A673 (cell line): Measurements from ENCODE around the gene TNFSF10. TPM values are rescaled to one million over a fixed set of nuclear protein-coding genes. Genes with fewer than 3 reads are reported as not detected.

Experiments
- BruUV-seq: library from RNA; stranded (reverse); fragments of 400-500 nt; replicated peaks from 2 replicates; lab custom pipeline; 2021; lab: Mats Ljungman, UMichigan
- CTCF ChIA-PET: fragments of 300-600 bp; sonication (Branson Sonifier 250); formaldehyde crosslinking; loops from one replicate; lab custom pipeline; 2022; ENCODE audit warnings: antibody characterized with exemption; lab: Charles Lee
- POLR2A ChIA-PET: fragments of 300-600 bp; sonication (Branson Sonifier 250); formaldehyde crosslinking; loops from one replicate; lab custom pipeline; 2022; ENCODE audit warnings: antibody characterized with exemption; ENCODE audit not compliant: low non-redundant PET; lab: Charles Lee
- DNase-seq: peaks from one replicate; pipeline ENCODE4 v3.0.0-alpha.2; 2015; ENCODE audit warnings: low spot score
- H3K27ac ChIP-seq: fragments of 200-600 bp; sonication (generic); 2 replicates; pipeline ENCODE4 v1.5.1; 2016; ENCODE audit warnings: mixed run types, low read depth, mild to moderate bottlenecking, mixed read lengths, antibody characterized with exemption, low read length; ENCODE audit not compliant: poor library complexity, severe bottlenecking
- H3K27me3 ChIP-seq: fragments of 200-600 bp; sonication (generic); replicated peaks from 2 replicates; pipeline ENCODE4 v1.6.1; 2017; ENCODE audit warnings: mixed run types, low read depth, mild to moderate bottlenecking, mixed read lengths, antibody characterized with exemption, low read length; ENCODE audit not compliant: insufficient read depth, poor library complexity
- H3K36me3 ChIP-seq: fragments of 200-600 bp; sonication (generic); 2 replicates; pipeline ENCODE4 v1.6.1; 2016; ENCODE audit warnings: mixed run types, mild to moderate bottlenecking, mixed read lengths, antibody characterized with exemption, low read length; ENCODE audit not compliant: insufficient read depth, poor library complexity, severe bottlenecking
- H3K4me1 ChIP-seq: fragments of 200-600 bp; sonication (generic); 2 replicates; pipeline ENCODE4 v1.6.1; 2017; ENCODE audit warnings: mixed run types, mild to moderate bottlenecking, mixed read lengths, antibody characterized with exemption, low read length; ENCODE audit not compliant: insufficient read depth, poor library complexity, severe bottlenecking
- H3K4me3 ChIP-seq: fragments of 200-600 bp; sonication (generic); 2 replicates; pipeline ENCODE4 v1.5.1; 2016; ENCODE audit warnings: low read depth, mixed run types, mild to moderate bottlenecking, mixed read lengths, low read length; ENCODE audit not compliant: poor library complexity, severe bottlenecking
- H3K9me3 ChIP-seq: fragments of 200-600 bp; sonication (generic); 2 replicates; pipeline ENCODE4 v1.6.1; 2016; ENCODE audit warnings: mixed run types, low read depth, mild to moderate bottlenecking, mixed read lengths, antibody characterized with exemption, low read length; ENCODE audit not compliant: poor library complexity, severe bottlenecking
- EZH2 ChIP-seq: fragments of 200-600 bp; sonication (generic); IDR thresholded peaks from 2 replicates; pipeline ENCODE4 v1.6.1; 2017; ENCODE audit warnings: borderline replicate concordance, low read depth, mild to moderate bottlenecking, mixed read lengths, antibody characterized with exemption, low read length; ENCODE audit not compliant: poor library complexity, severe bottlenecking
- intact Hi-C: fragments of 100-400 bp; cut with micrococcal nuclease; formaldehyde crosslinking; loops from one replicate; pipeline ENCODE4 v1.10.0; 2022; ENCODE audit not compliant: unreplicated experiment
- total RNA-seq: library from RNA; stranded (reverse); gene quantifications from 2 replicates; pipeline ENCODE4 v1.2.3, GENCODE V29; 2021
- TF ChIP-seq, protein P1 (sequence below): fragments of 300-800, 200-600 bp; sonication (generic); conservative IDR thresholded peaks from 2 replicates; pipeline ENCODE4 v1.5.1; 2017; ENCODE audit warnings: low read depth, mild to moderate bottlenecking, antibody characterized with exemption, low read length, moderate library complexity, mixed read lengths

TNFSF10 gene
- total RNA-seq, 1 experiment from 2014 or later, result not detected

DNA sequence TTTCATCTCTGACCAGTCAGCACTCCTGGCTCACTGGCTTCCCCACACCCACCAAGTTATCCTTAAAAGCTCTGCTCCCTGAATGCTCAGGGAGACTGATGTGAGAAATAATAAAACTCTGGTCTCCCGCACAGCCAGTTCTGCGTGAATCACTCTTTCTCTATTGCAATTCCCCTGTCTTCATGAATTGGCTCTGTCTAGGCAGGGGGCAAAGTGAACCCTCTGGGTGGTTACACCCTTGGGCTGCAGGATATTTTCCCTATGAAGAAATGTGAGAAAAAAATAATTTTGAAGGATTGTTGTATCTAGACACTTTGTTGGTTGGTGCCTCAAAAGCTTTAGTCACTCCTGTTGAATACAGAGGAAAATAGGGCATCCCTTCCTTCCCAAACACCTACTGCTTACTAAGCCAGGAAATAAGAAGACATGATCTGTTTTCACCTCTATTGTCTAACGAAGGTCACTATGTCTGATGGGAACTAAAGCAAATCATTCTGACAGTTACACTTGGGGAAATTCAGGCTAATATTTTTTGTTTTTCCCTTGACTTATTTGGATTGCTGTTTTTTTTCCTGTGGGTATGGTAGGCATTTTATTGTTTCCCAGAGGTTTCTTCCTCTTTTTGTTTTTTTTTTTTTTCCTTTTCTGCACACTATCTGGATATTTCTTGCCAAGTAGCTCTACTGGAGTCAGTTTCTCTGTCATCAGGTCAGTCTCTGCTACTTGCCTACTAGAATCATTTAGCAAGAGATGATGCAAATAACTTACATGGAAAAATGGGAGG, 15.3 kb upstream of the TNFSF10 start:
- BruUV-seq, result no TSS peak
- Histone ChIP-seq H3K27me3 (no peaks in the 10 kb centered on the region), H3K36me3 (no peaks in the 10 kb centered on the region), H3K4me3 (no peak overlapping the region), H3K9me3 (no peaks in the 10 kb centered on the region), H3K27ac (no peak overlapping the region), H3K4me1 (no peaks in the 10 kb centered on the region)
- no peak for DNase-seq
- intact Hi-C loops, result no loop called here
- TF ChIP-seq, protein P1, sequence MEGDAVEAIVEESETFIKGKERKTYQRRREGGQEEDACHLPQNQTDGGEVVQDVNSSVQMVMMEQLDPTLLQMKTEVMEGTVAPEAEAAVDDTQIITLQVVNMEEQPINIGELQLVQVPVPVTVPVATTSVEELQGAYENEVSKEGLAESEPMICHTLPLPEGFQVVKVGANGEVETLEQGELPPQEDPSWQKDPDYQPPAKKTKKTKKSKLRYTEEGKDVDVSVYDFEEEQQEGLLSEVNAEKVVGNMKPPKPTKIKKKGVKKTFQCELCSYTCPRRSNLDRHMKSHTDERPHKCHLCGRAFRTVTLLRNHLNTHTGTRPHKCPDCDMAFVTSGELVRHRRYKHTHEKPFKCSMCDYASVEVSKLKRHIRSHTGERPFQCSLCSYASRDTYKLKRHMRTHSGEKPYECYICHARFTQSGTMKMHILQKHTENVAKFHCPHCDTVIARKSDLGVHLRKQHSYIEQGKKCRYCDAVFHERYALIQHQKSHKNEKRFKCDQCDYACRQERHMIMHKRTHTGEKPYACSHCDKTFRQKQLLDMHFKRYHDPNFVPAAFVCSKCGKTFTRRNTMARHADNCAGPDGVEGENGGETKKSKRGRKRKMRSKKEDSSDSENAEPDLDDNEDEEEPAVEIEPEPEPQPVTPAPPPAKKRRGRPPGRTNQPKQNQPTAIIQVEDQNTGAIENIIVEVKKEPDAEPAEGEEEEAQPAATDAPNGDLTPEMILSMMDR, result no peak
- no peak for TF ChIP-seq EZH2
- POLR2A ChIA-PET, result no interaction called here
- CTCF ChIA-PET, result no interaction called here

DNA sequence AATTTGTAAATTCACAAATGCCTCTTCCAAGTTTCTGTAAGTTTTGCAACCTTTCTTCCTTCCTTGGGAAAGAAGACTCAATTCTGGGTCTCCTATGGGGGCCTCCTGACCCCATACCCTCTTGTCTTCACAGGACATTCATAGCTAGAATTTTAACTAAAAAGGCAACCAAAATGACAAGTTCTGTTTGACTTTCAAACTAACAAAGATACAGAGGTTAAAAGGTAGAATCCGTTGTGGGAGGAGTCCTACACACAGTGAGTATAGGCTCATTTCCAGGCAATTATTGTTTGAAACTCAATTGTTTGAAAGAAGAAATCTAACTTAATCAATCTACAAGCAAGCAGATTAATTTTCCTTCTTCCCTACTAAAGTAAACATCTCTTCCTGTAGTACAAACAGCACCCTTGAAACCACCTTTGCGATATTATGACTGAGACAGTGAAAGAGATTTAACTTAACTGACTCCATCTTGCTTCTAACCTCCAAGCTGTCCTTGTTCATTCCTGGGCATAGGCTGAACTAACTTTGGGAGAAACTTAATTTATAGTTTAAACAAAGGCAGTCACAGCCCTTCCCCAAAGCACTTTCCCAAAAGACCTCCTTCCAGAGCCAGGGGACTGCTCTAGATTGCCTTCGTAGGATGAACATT, 14.4 kb upstream of the TNFSF10 start:
- Histone ChIP-seq H3K36me3 (no peaks in the 10 kb centered on the region), H3K27me3 (no peaks in the 10 kb centered on the region), H3K27ac (no peak overlapping the region), H3K9me3 (no peaks in the 10 kb centered on the region), H3K4me1 (no peaks in the 10 kb centered on the region), H3K4me3 (no peak overlapping the region)
- POLR2A ChIA-PET, result no interaction called here
- TF ChIP-seq EZH2, result no peak
- no TSS peak for BruUV-seq
- CTCF ChIA-PET, result no interaction called here
- no peak for DNase-seq
- intact Hi-C loops, result no loop called here

DNA sequence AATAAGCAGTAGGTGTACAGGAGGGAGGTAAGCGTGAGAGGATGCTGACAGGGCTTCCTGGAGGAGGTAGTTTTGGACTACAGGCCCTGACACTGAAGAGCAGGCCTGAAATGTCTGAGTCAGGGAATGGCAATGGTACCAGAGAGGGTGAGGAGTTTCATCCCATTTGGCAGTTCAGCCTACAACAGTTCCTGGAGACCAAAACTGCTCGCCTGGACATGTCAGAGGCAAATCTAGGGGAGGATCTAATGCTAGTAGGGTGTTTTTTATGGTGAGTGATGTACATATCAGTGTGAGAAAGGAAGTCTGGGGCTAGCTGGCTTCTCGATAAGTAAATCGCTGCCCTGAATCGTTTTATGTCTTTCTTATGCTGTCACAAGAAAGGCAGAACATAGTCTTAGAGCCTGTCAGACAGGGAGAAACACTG, 13.8 kb upstream of the TNFSF10 start:
- BruUV-seq, result no TSS peak
- DNase-seq, result no peak
- ChIA-PET POLR2A (no interaction called here), CTCF (no interaction called here)
- H3K9me3 ChIP-seq, result no peaks in the 10 kb centered on the region
- H3K27ac ChIP-seq, result no peak overlapping the region
- no peaks in the 10 kb centered on the region for H3K27me3 ChIP-seq
- H3K4me3 ChIP-seq, result no peak overlapping the region
- no peak for TF ChIP-seq EZH2
- TF ChIP-seq, protein P1, result no peak
- intact Hi-C loops, result no loop called here
- H3K36me3 ChIP-seq, result no peaks in the 10 kb centered on the region
- H3K4me1 ChIP-seq, result no peaks in the 10 kb centered on the region
